Mesendoderm (in vitro differentiated cells): ENCODE results near the gene GAPT.

Experiments
- DNase-seq: peaks from one replicate; pipeline ENCODE4 v3.0.0; 2013
- H2AK5ac ChIP-seq: 2 replicates; pipeline ENCODE4 v1.6.1; 2013; ENCODE audit warnings: low read length, inconsistent platforms
- H2BK120ac ChIP-seq: 2 replicates; pipeline ENCODE4 v1.6.1; 2013; ENCODE audit warnings: low read depth, mild to moderate bottlenecking, low read length, moderate library complexity, mixed read lengths
- H2BK15ac ChIP-seq: replicated peaks from 2 replicates; pipeline ENCODE4 v1.6.1; 2013; ENCODE audit warnings: low read depth, mild to moderate bottlenecking, moderate library complexity
- H2BK5ac ChIP-seq: 2 replicates; pipeline ENCODE4 v1.6.1; 2013; ENCODE audit warnings: low read length, inconsistent platforms
- H3K18ac ChIP-seq: 2 replicates; pipeline ENCODE4 v1.6.1; 2013; ENCODE audit warnings: mild to moderate bottlenecking, low read length, mixed read lengths
- H3K23ac ChIP-seq: one replicate; pipeline ENCODE4 v1.6.1; 2013; ENCODE audit warnings: low read length
- H3K27ac ChIP-seq: 2 replicates; pipeline ENCODE4 v1.5.1; 2013; ENCODE audit warnings: low read depth, mild to moderate bottlenecking, inconsistent platforms, low read length, moderate library complexity
- H3K27me3 ChIP-seq: 2 replicates; pipeline ENCODE4 v1.6.1; 2013; ENCODE audit warnings: low read length, control low read depth, mild to moderate bottlenecking, inconsistent platforms; ENCODE audit not compliant: insufficient read depth, poor library complexity
- H3K36me3 ChIP-seq: 2 replicates; pipeline ENCODE4 v1.6.1; 2013; ENCODE audit warnings: low read length, inconsistent platforms; ENCODE audit not compliant: control insufficient read depth, insufficient read depth
- H3K4ac ChIP-seq: one replicate; pipeline ENCODE4 v1.6.1; 2013; ENCODE audit warnings: low read depth, mild to moderate bottlenecking, low read length, moderate library complexity
- H3K4me1 ChIP-seq: 2 replicates; pipeline ENCODE4 v1.6.1; 2013; ENCODE audit warnings: low read depth, low read length, inconsistent platforms; ENCODE audit not compliant: control insufficient read depth
- H3K4me2 ChIP-seq: 2 replicates; pipeline ENCODE4 v1.6.1; 2013; ENCODE audit warnings: low read length
- H3K4me3 ChIP-seq: 2 replicates; pipeline ENCODE4 v1.5.1; 2013; ENCODE audit warnings: mild to moderate bottlenecking, low read length
- H3K56ac ChIP-seq: one replicate; pipeline ENCODE4 v1.6.1; 2013; ENCODE audit warnings: low read length
- H3K79me1 ChIP-seq: 2 replicates; pipeline ENCODE4 v1.6.1; 2013; ENCODE audit warnings: low read length, inconsistent platforms
- H3K79me2 ChIP-seq: 2 replicates; pipeline ENCODE4 v1.6.1; 2013; ENCODE audit warnings: mild to moderate bottlenecking, low read length; ENCODE audit not compliant: control insufficient read depth, insufficient read depth
- H3K9ac ChIP-seq: 2 replicates; pipeline ENCODE4 v1.6.1; 2013; ENCODE audit warnings: low read length, inconsistent platforms
- H4K5ac ChIP-seq: one replicate; pipeline ENCODE4 v1.6.1; 2013; ENCODE audit warnings: low read length
- H4K8ac ChIP-seq: one replicate; pipeline ENCODE4 v1.6.1; 2013; ENCODE audit warnings: low read depth, mild to moderate bottlenecking, control low read depth, low read length, moderate library complexity
- WGBS: extraction: QIAGEN DNeasy Blood & Tissue Kit; methylation state at CpG from one replicate; pipeline ENCODE4 v1.1.7; 2013; ENCODE audit warnings: low lambda C conversion rate, missing lambda C conversion rate; ENCODE audit not compliant: insufficient coverage; ENCODE audit errors: extremely low coverage; 5-methylcytosine and 5-hydroxymethylcytosine counted together

GAPT gene

GRCh38 chr5:58499941-58500340, 8.7 kb downstream of the GAPT start:
- Histone ChIP-seq H4K8ac (no peak overlapping the region), H3K4me3 (no peak overlapping the region), H3K56ac (no peak overlapping the region), H4K5ac (no peak overlapping the region), H3K4me1 (peaks cover 2% of the 10 kb centered on the region), H3K4me2 (no peak overlapping the region), H2BK120ac (no peak overlapping the region), H3K23ac (no peak overlapping the region), H3K27ac (no peak overlapping the region), H3K36me3 (no peaks in the 10 kb centered on the region), H3K9ac (no peak overlapping the region), H3K27me3 (no peaks in the 10 kb centered on the region), H3K18ac (no peak overlapping the region), H2BK15ac (no peak overlapping the region), H3K79me1 (no peaks in the 10 kb centered on the region), H3K79me2 (no peaks in the 10 kb centered on the region), H2AK5ac (no peak overlapping the region), H2BK5ac (no peak overlapping the region), H3K4ac (no peak overlapping the region)
- DNase-seq = no peak
- WGBS = no CpG with 5 or more reads among the region's 2 CpGs

DNA sequence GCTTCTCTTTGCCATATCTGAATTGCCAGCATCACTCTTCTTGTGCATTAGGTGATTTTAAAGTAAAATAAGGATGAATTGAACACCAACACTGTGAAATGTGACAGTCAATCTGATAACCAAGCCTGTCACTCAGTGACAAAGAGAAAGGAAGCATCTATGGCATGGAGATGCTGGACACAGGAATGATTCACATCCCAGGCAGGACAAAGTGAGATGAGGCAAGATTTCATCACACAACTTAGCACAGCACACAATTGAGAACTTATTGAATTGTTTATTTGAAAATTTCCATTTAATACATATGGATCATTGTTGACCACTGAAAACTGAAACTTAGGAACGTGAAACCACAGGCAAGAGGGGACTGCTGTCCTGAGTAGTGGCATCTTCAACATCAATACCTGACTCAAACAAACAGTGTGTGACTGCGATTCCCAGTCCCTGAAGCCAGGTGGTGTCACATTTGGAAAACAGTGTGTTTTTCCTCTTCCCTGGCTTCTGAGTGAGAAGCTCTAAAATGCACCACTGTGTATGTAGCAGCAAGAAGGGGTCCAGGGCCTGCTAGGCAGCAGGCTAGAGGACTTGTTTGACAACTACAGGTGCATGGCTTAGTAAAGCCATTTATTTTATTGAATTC, 10.7 kb downstream of the GAPT start:
- DNase-seq = peak; percentile 42
- no peaks in the 10 kb centered on the region for H3K27me3 ChIP-seq
- H3K4me1 ChIP-seq = peaks cover 2% of the 10 kb centered on the region
- H4K5ac ChIP-seq = no peak overlapping the region
- H3K4me2 ChIP-seq = no peak overlapping the region
- H3K23ac ChIP-seq = no peak overlapping the region
- H3K79me2 ChIP-seq = no peaks in the 10 kb centered on the region
- no peak overlapping the region for H3K27ac ChIP-seq
- H3K4ac ChIP-seq = no peak overlapping the region
- H3K4me3 ChIP-seq = no peak overlapping the region
- no peak overlapping the region for H2BK15ac ChIP-seq
- no CpG with 5 or more reads among the region's 2 CpGs for WGBS
- H3K56ac ChIP-seq = no peak overlapping the region
- H3K79me1 ChIP-seq = no peaks in the 10 kb centered on the region
- H4K8ac ChIP-seq = no peak overlapping the region
- no peak overlapping the region for H3K9ac ChIP-seq
- H2BK5ac ChIP-seq = no peak overlapping the region
- no peak overlapping the region for H3K18ac ChIP-seq
- H2BK120ac ChIP-seq = no peak overlapping the region
- no peak overlapping the region for H2AK5ac ChIP-seq
- no peaks in the 10 kb centered on the region for H3K36me3 ChIP-seq

DNA sequence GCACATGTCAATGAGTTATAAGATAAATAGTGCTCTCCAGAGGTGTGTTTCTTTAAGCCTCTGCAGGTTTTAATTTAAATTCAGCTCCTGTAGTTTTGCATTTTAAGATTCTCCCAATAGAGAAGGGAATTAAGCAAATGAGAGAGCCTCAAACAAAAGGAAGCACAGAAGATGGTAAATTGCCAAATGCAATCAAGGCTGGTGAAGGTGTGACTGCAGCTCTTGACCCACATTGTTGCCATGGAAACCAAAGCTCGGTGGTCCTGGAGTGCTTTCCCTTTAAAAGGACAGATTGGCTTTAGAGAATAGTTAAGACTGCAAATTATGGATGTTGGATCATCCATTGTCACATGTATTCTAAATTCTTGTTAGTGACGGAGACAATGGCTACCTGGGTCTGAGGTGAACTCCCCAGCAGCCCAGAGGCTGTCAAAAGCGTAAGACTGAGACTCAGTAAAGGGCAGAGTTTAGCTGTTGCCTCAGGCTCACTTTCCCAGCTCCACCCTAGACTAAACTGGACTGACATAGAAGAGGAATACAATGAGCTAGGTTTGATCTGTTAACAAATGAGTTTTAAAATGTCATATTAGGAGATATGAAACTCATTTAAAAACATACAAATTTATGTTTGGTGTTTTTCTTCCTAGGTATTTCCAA, 12.3 kb downstream of the GAPT start:
- Histone ChIP-seq H3K9ac (no peak overlapping the region), H3K56ac (no peak overlapping the region), H3K79me2 (no peaks in the 10 kb centered on the region), H2BK5ac (no peak overlapping the region), H2AK5ac (no peak overlapping the region), H3K4me1 (peaks cover 2% of the 10 kb centered on the region), H2BK15ac (no peak overlapping the region), H3K23ac (no peak overlapping the region), H3K4me3 (no peak overlapping the region), H3K79me1 (no peaks in the 10 kb centered on the region), H2BK120ac (no peak overlapping the region), H3K4me2 (no peak overlapping the region), H3K36me3 (no peaks in the 10 kb centered on the region), H4K5ac (no peak overlapping the region), H3K27ac (no peak overlapping the region), H3K18ac (no peak overlapping the region), H3K27me3 (no peaks in the 10 kb centered on the region), H4K8ac (no peak overlapping the region), H3K4ac (no peak overlapping the region)
- no CpG with 5 or more reads among the region's 3 CpGs for WGBS
- peak; percentile 35 for DNase-seq

DNA sequence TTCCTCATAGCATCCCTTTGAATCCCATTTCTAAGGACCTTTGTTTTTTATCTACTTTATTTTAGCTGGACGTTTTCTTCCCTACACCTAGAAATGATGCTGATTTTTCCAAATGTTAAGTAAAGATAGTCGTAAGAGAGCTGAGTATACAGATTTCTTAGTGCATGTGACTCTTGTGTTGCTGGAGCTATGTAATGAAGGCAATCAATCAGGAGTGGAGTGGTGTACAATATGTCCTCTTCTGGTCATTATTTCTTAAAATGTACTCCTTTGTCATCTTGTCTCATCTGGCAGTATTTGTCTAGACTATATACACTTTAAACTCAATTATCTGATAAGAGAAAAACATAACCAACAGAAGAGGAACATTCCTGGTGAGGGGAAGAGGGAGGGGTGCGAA, 13.5 kb downstream of the GAPT start:
- Histone ChIP-seq H3K27me3 (no peaks in the 10 kb centered on the region), H4K8ac (no peak overlapping the region), H3K56ac (no peak overlapping the region), H3K4me1 (no peaks in the 10 kb centered on the region), H3K79me2 (no peaks in the 10 kb centered on the region), H2BK120ac (no peak overlapping the region), H3K9ac (no peak overlapping the region), H3K4me3 (no peak overlapping the region), H3K36me3 (no peaks in the 10 kb centered on the region), H3K23ac (no peak overlapping the region), H2BK5ac (no peak overlapping the region), H2BK15ac (no peak overlapping the region), H3K4me2 (no peak overlapping the region), H3K79me1 (no peaks in the 10 kb centered on the region), H2AK5ac (no peak overlapping the region), H3K4ac (no peak overlapping the region), H3K18ac (no peak overlapping the region), H3K27ac (no peak overlapping the region), H4K5ac (no peak overlapping the region)
- no peak for DNase-seq
- WGBS = no CpG with 5 or more reads among the region's 3 CpGs

- Histone ChIP-seq H3K23ac (no peak overlapping the region), H4K5ac (no peak overlapping the region), H3K4me2 (no peak overlapping the region), H3K27ac (no peak overlapping the region), H3K4me1 (no peaks in the 10 kb centered on the region), H2AK5ac (no peak overlapping the region), H4K8ac (no peak overlapping the region), H3K36me3 (no peaks in the 10 kb centered on the region), H3K27me3 (no peaks in the 10 kb centered on the region), H3K4me3 (no peak overlapping the region), H3K9ac (no peak overlapping the region), H3K79me1 (no peaks in the 10 kb centered on the region), H2BK15ac (no peak overlapping the region), H2BK5ac (no peak overlapping the region), H3K56ac (no peak overlapping the region), H3K18ac (no peak overlapping the region), H3K4ac (no peak overlapping the region), H2BK120ac (no peak overlapping the region), H3K79me2 (no peaks in the 10 kb centered on the region)
- DNase-seq = no peak
- WGBS = no CpG with 5 or more reads among the region's 3 CpGs
Measured at GRCh38 chr5:58505502-58505901, 14.3 kb downstream of the GAPT start.
